ENCODE measurements around the gene TGFBR3. TPM values are rescaled to one million over a fixed set of nuclear protein-coding genes. Genes with fewer than 3 reads are reported as not detected.

The TGFBR3 gene
- total RNA-seq, 2 experiments from 2014 or later: 12.9 to 13.0 TPM

- H3K27ac Mint-ChIP-seq: no peak overlapping the region
- ChIA-PET CTCF (interaction anchor here (0.6 to 1.1 kb wide), 2 partner anchors 9 to 1925 kb away, joined by 3 read pairs; no protein-coding TSS in a partner anchor), POLR2A (no interaction called here)
Observed at GRCh38 chr1:91718877-91719276, 167.1 kb downstream of the TGFBR3 start.

GRCh38 chr1:91718368-91718767 lies 167.6 kb downstream of the TGFBR3 start:
- no peak for DNase-seq
- Mint-ChIP-seq H3K4me1 (peaks cover 4% of the 10 kb centered on the region), H3K27ac (no peak overlapping the region), H3K9me3 (peaks cover 2% of the 10 kb centered on the region), H3K27me3 (no peaks in the 10 kb centered on the region), H3K36me3 (ENCODE audit: low read depth) (peaks cover 41% of the 10 kb centered on the region), H3K4me3 (no peak overlapping the region)
- ChIA-PET CTCF (interaction anchor here (0.6 kb wide), 1 partner anchor 1924 kb away, joined by 3 read pairs; no protein-coding TSS in a partner anchor), POLR2A (no interaction called here)

More at GRCh38 chr1:91718877-91719276, 167.1 kb downstream of the TGFBR3 start:
- Mint-ChIP-seq H3K4me3 (no peak overlapping the region), H3K9me3 (peaks cover 2% of the 10 kb centered on the region), H3K4me1 (no peaks in the 10 kb centered on the region), H3K36me3 (ENCODE audit: low read depth) (peaks cover 42% of the 10 kb centered on the region), H3K27me3 (no peaks in the 10 kb centered on the region)
- no peak for DNase-seq

GRCh38 chr1:91717839-91718238 lies 168.1 kb downstream of the TGFBR3 start:
- POLR2A ChIA-PET: no interaction called here
- H3K27ac Mint-ChIP-seq: no peak overlapping the region
- H3K27me3 Mint-ChIP-seq: no peaks in the 10 kb centered on the region
- peaks cover 43% of the 10 kb centered on the region for H3K36me3 Mint-ChIP-seq (ENCODE audit: low read depth)
- DNase-seq: no peak
- CTCF ChIA-PET: no interaction called here
- H3K9me3 Mint-ChIP-seq: peaks cover 2% of the 10 kb centered on the region
- H3K4me3 Mint-ChIP-seq: no peak overlapping the region
- H3K4me1 Mint-ChIP-seq: peaks cover 9% of the 10 kb centered on the region

- POLR2A ChIA-PET: no interaction called here
- Mint-ChIP-seq H3K27ac (no peak overlapping the region), H3K4me1 (peaks cover 23% of the 10 kb centered on the region), H3K36me3 (ENCODE audit: low read depth) (peaks cover 48% of the 10 kb centered on the region), H3K27me3 (no peaks in the 10 kb centered on the region), H3K4me3 (no peak overlapping the region), H3K9me3 (no peaks in the 10 kb centered on the region)
- no peak for DNase-seq
- CTCF ChIA-PET: interaction anchor here (1.5 kb wide), 1 partner anchor 28 kb away, joined by 3 read pairs; no protein-coding TSS in a partner anchor
Observed at GRCh38 chr1:91716339-91716738, 169.6 kb downstream of the TGFBR3 start.

- H3K4me1 Mint-ChIP-seq: peaks cover 23% of the 10 kb centered on the region
- ChIA-PET CTCF (interaction anchor here (1.5 kb wide), 1 partner anchor 27 kb away, joined by 3 read pairs; no protein-coding TSS in a partner anchor), POLR2A (no interaction called here)
- no peak for DNase-seq
- H3K4me3 Mint-ChIP-seq: no peak overlapping the region
- no peak overlapping the region for H3K27ac Mint-ChIP-seq
- no peaks in the 10 kb centered on the region for H3K9me3 Mint-ChIP-seq
- no peaks in the 10 kb centered on the region for H3K27me3 Mint-ChIP-seq
- H3K36me3 Mint-ChIP-seq (ENCODE audit: low read depth): peaks cover 46% of the 10 kb centered on the region
Observed at GRCh38 chr1:91715416-91716000, 170.4 kb downstream of the TGFBR3 start.

- DNase-seq: no peak
- Mint-ChIP-seq H3K36me3 (ENCODE audit: low read depth) (peaks cover 44% of the 10 kb centered on the region), H3K27ac (no peak overlapping the region), H3K9me3 (no peaks in the 10 kb centered on the region), H3K27me3 (no peaks in the 10 kb centered on the region), H3K4me1 (peaks cover 23% of the 10 kb centered on the region), H3K4me3 (no peak overlapping the region)
- ChIA-PET POLR2A (no interaction called here), CTCF (interaction anchor here (1.5 kb wide), 1 partner anchor 27 kb away, joined by 3 read pairs; no protein-coding TSS in a partner anchor)
Observed at GRCh38 chr1:91714867-91715381, 171.0 kb downstream of the TGFBR3 start.

- ChIA-PET POLR2A (no interaction called here), CTCF (interaction anchor here (0.5 to 1.0 kb wide), 4 partner anchors 8 to 145 kb away, joined by 3 to 5 read pairs (median 3); no protein-coding TSS in a partner anchor)
- DNase-seq: peak; percentile 27
- Mint-ChIP-seq H3K4me3 (no peak overlapping the region), H3K27ac (peak overlapping the region; percentile 48), H3K4me1 (peaks cover 23% of the 10 kb centered on the region), H3K36me3 (ENCODE audit: low read depth) (peaks cover 31% of the 10 kb centered on the region), H3K9me3 (no peaks in the 10 kb centered on the region), H3K27me3 (no peaks in the 10 kb centered on the region)
Observed at GRCh38 chr1:91712981-91713841, 172.7 kb downstream of the TGFBR3 start.

- Mint-ChIP-seq H3K4me1 (peaks cover 25% of the 10 kb centered on the region), H3K9me3 (no peaks in the 10 kb centered on the region), H3K4me3 (peak overlapping the region; percentile 7), H3K27ac (peak overlapping the region; percentile 48), H3K27me3 (no peaks in the 10 kb centered on the region), H3K36me3 (ENCODE audit: low read depth) (peaks cover 33% of the 10 kb centered on the region)
- POLR2A ChIA-PET: no interaction called here
- no peak for DNase-seq
- CTCF ChIA-PET: interaction anchor here (0.5 to 1.0 kb wide), 4 partner anchors 9 to 146 kb away, joined by 3 to 5 read pairs (median 3); no protein-coding TSS in a partner anchor
Observed at GRCh38 chr1:91712393-91712792, 173.6 kb downstream of the TGFBR3 start.

- Mint-ChIP-seq H3K27me3 (no peaks in the 10 kb centered on the region), H3K36me3 (ENCODE audit: low read depth) (peaks cover 39% of the 10 kb centered on the region), H3K9me3 (no peaks in the 10 kb centered on the region), H3K27ac (no peak overlapping the region), H3K4me1 (peaks cover 26% of the 10 kb centered on the region), H3K4me3 (no peak overlapping the region)
- ChIA-PET CTCF (no interaction called here), POLR2A (no interaction called here)
- no peak for DNase-seq
Observed at GRCh38 chr1:91711504-91712247, 174.3 kb downstream of the TGFBR3 start.

- ChIA-PET CTCF (interaction anchor here (1.3 to 2.2 kb wide), 2 partner anchors 9 to 13 kb away, joined by 3 to 5 read pairs; no protein-coding TSS in a partner anchor), POLR2A (interaction anchor here (1.1 kb wide), 1 partner anchor 11 kb away, joined by 3 read pairs; no protein-coding TSS in a partner anchor)
- H3K27me3 Mint-ChIP-seq: no peaks in the 10 kb centered on the region
- H3K4me3 Mint-ChIP-seq: no peak overlapping the region
- no peak for DNase-seq
- no peaks in the 10 kb centered on the region for H3K9me3 Mint-ChIP-seq
- peaks cover 39% of the 10 kb centered on the region for H3K36me3 Mint-ChIP-seq (ENCODE audit: low read depth)
- no peak overlapping the region for H3K27ac Mint-ChIP-seq
- peaks cover 26% of the 10 kb centered on the region for H3K4me1 Mint-ChIP-seq
Observed at GRCh38 chr1:91710261-91710660, 175.7 kb downstream of the TGFBR3 start.

GRCh38 chr1:91708691-91709090 lies 177.3 kb downstream of the TGFBR3 start:
- H3K27ac Mint-ChIP-seq: no peak overlapping the region
- CTCF ChIA-PET: interaction anchor here (0.7 to 2.2 kb wide), 3 partner anchors 10 to 169 kb away, joined by 3 to 7 read pairs (median 5); no protein-coding TSS in a partner anchor
- peaks cover 38% of the 10 kb centered on the region for H3K36me3 Mint-ChIP-seq (ENCODE audit: low read depth)
- H3K4me3 Mint-ChIP-seq: no peak overlapping the region
- H3K27me3 Mint-ChIP-seq: no peaks in the 10 kb centered on the region
- no peaks in the 10 kb centered on the region for H3K9me3 Mint-ChIP-seq
- DNase-seq: no peak
- peaks cover 25% of the 10 kb centered on the region for H3K4me1 Mint-ChIP-seq
- POLR2A ChIA-PET: no interaction called here

GRCh38 chr1:91707890-91708218 lies 178.1 kb downstream of the TGFBR3 start:
- H3K27ac Mint-ChIP-seq: no peak overlapping the region
- no peak overlapping the region for H3K4me3 Mint-ChIP-seq
- no peak for DNase-seq
- peaks cover 40% of the 10 kb centered on the region for H3K36me3 Mint-ChIP-seq (ENCODE audit: low read depth)
- ChIA-PET POLR2A (no interaction called here), CTCF (interaction anchor here (2.1 kb wide), 1 partner anchor 9 kb away, joined by 7 read pairs; no protein-coding TSS in a partner anchor)
- H3K4me1 Mint-ChIP-seq: peaks cover 17% of the 10 kb centered on the region
- H3K9me3 Mint-ChIP-seq: peaks cover 3% of the 10 kb centered on the region
- H3K27me3 Mint-ChIP-seq: no peaks in the 10 kb centered on the region

Data from activated CD4-positive, alpha-beta T cell treated with anti-CD3 and anti-CD28 coated beads, Interleukin-2, amount 10 ng/mL, durations not matched to agents 7 days and 5 days (primary cell).